H1 (cell line): Measurements from ENCODE around the gene ME1. TPM values are rescaled to one million over a fixed set of nuclear protein-coding genes. Genes with fewer than 3 reads are reported as not detected.

Experiments used
- CTCF ChIA-PET: fragments of 300-600 bp; sonication (Branson Sonifier 250); formaldehyde crosslinking; loops from one replicate; lab custom pipeline; 2021; ENCODE audit not compliant: partially characterized antibody; lab: Charles Lee
- POLR2A ChIA-PET: fragments of 300-600 bp; sonication (Branson Sonifier 250); formaldehyde crosslinking; loops from one replicate; lab custom pipeline; 2021; ENCODE audit warnings: inconsistent platforms; ENCODE audit not compliant: partially characterized antibody; lab: Charles Lee
- DNase-seq, 2 experiments: peaks; one replicate each; pipeline versions ENCODE4 v3.0.0 to v3.0.0-alpha.2; 2010 to 2022; ENCODE audit warnings: low spot score in 2 of 2, low read depth in 1 of 2, mixed read lengths in 1 of 2
- FAIRE-seq: peaks from 2 replicates; lab custom pipeline; 2011; peaks lifted over from hg19 to GRCh38; lab: Jason Lieb, UNC
- H2AFZ ChIP-seq: 2 replicates; pipeline ENCODE4 v1.8.1; 2012; ENCODE audit warnings: low read length, inconsistent platforms
- H2AK5ac ChIP-seq: 2 replicates; pipeline ENCODE4 v1.6.1; 2013; ENCODE audit warnings: low read depth, low read length
- H2BK120ac ChIP-seq: replicated peaks from 2 replicates; pipeline ENCODE3; 2013; ENCODE audit warnings: low read depth, low read length, inconsistent platforms
- H2BK12ac ChIP-seq: 2 replicates; pipeline ENCODE4 v1.6.1; 2013; ENCODE audit warnings: low read depth, low read length
- H2BK15ac ChIP-seq: 2 replicates; pipeline ENCODE4 v1.6.1; 2013; ENCODE audit warnings: low read length
- H2BK20ac ChIP-seq: 2 replicates; pipeline ENCODE4 v1.6.1; 2013; ENCODE audit warnings: low read length
- H2BK5ac ChIP-seq: 2 replicates; pipeline ENCODE4 v1.6.1; 2013; ENCODE audit warnings: low read depth, low read length
- H3K14ac ChIP-seq: 2 replicates; pipeline ENCODE4 v1.6.1; 2013; ENCODE audit warnings: inconsistent platforms; ENCODE audit not compliant: insufficient read length
- H3K18ac ChIP-seq: 2 replicates; pipeline ENCODE4 v1.6.1; 2013; ENCODE audit warnings: low read length; ENCODE audit errors: extremely low read depth
- H3K23ac ChIP-seq: 2 replicates; pipeline ENCODE4 v1.6.1; 2013; ENCODE audit warnings: inconsistent platforms; ENCODE audit not compliant: insufficient read length
- H3K23me2 ChIP-seq: 2 replicates; pipeline ENCODE4 v1.6.1; 2013; ENCODE audit warnings: low read depth, low read length
- H3K27ac ChIP-seq: 2 replicates; pipeline ENCODE4 v1.6.1; 2011; ENCODE audit warnings: low read depth, low read length, inconsistent platforms
- H3K27me3 ChIP-seq, 4 experiments: replicated peaks in 1 of 4; 1 replicate in 1 of 4; 2 replicates in 3 of 4; pipeline versions ENCODE4 v1.6.1 to v1.8.1; 2011 to 2013; ENCODE audit warnings: low read length in 3 of 4, mild to moderate bottlenecking in 3 of 4, inconsistent platforms in 2 of 4, mixed read lengths in 2 of 4, moderate library complexity in 1 of 4; ENCODE audit not compliant: control insufficient read depth in 3 of 4, insufficient read depth in 3 of 4; ENCODE audit errors: extremely low read depth in 1 of 4
- H3K36me3 ChIP-seq, 4 experiments: 2 replicates each; pipeline versions ENCODE4 v1.6.1 to v1.8.1; 2011 to 2013; ENCODE audit warnings: mild to moderate bottlenecking in 4 of 4, low read length in 3 of 4, moderate library complexity in 2 of 4, control low read depth in 1 of 4, inconsistent platforms in 1 of 4; ENCODE audit not compliant: insufficient read depth in 4 of 4, control insufficient read depth in 2 of 4
- H3K4ac ChIP-seq: replicated peaks from 2 replicates; pipeline ENCODE3; 2013; ENCODE audit warnings: low read length, low read depth, mixed read lengths, inconsistent platforms; ENCODE audit not compliant: insufficient read length
- H3K4me1 ChIP-seq, 4 experiments: replicated peaks in 1 of 4; 1 replicate in 1 of 4; 2 replicates in 3 of 4; pipeline versions ENCODE4 v1.6.1 to v1.8.1; 2011 to 2013; ENCODE audit warnings: low read length in 3 of 4, inconsistent platforms in 2 of 4, mixed read lengths in 1 of 4; ENCODE audit not compliant: insufficient read depth in 4 of 4, control insufficient read depth in 3 of 4
- H3K4me2 ChIP-seq, 2 experiments: 2 replicates each; pipeline versions ENCODE4 v1.6.1 to v1.8.1; 2011 to 2013; ENCODE audit warnings: low read depth in 2 of 2, low read length in 2 of 2, control low read depth in 1 of 2, inconsistent platforms in 1 of 2, mild to moderate bottlenecking in 1 of 2; ENCODE audit not compliant: insufficient read depth in 1 of 2
- H3K4me3 ChIP-seq, 4 experiments: fragments of 200-600, 300-600 bp in 1 of 4; sonication (generic), shearing (Covaris generic), sonication (Bioruptor Twin) in 1 of 4; 2 replicates each; pipeline versions ENCODE4 v1.5.1 to v1.8.1; 2011 to 2016; ENCODE audit warnings: low read length in 4 of 4, low read depth in 3 of 4, control low read depth in 2 of 4, inconsistent platforms in 2 of 4, mild to moderate bottlenecking in 2 of 4, mixed read lengths in 1 of 4, moderate library complexity in 1 of 4; ENCODE audit not compliant: insufficient read depth in 2 of 4; ENCODE audit errors: extremely low read depth in 1 of 4
- H3K56ac ChIP-seq: replicated peaks from 2 replicates; pipeline ENCODE3; 2013; ENCODE audit warnings: low read depth, mild to moderate bottlenecking, mixed read lengths, low read length, inconsistent platforms; ENCODE audit not compliant: insufficient read length
- H3K79me1 ChIP-seq: 2 replicates; pipeline ENCODE4 v1.6.1; 2013; ENCODE audit warnings: low read depth, low read length, control low read depth
- H3K79me2 ChIP-seq, 2 experiments: 2 replicates each; pipeline versions ENCODE4 v1.6.1 to v1.8.1; 2012 to 2013; ENCODE audit warnings: low read length in 2 of 2, mild to moderate bottlenecking in 2 of 2, inconsistent platforms in 1 of 2; ENCODE audit not compliant: insufficient read depth in 2 of 2, control insufficient read depth in 1 of 2
- H3K9ac ChIP-seq, 4 experiments: replicated peaks in 1 of 4; 1 replicate in 1 of 4; 2 replicates in 3 of 4; pipeline versions ENCODE4 v1.6.1 to v1.8.1; 2011 to 2013; ENCODE audit warnings: low read depth in 3 of 4, low read length in 3 of 4, control low read depth in 2 of 4, mild to moderate bottlenecking in 2 of 4, moderate library complexity in 2 of 4, inconsistent platforms in 1 of 4; ENCODE audit errors: extremely low read depth in 1 of 4
- H3K9me3 ChIP-seq, 2 experiments: 2 replicates each; pipeline versions ENCODE4 v1.6.1 to v1.8.1; 2012 to 2013; ENCODE audit warnings: mild to moderate bottlenecking in 2 of 2, moderate library complexity in 2 of 2, control low read depth in 1 of 2, inconsistent platforms in 1 of 2, low read depth in 1 of 2, low read length in 1 of 2, mixed read lengths in 1 of 2; ENCODE audit not compliant: insufficient read depth in 2 of 2
- H4K20me1 ChIP-seq, 2 experiments: replicated peaks in 1 of 2; 2 replicates each; pipeline versions ENCODE3 to v1.8.1; 2011 to 2013; ENCODE audit warnings: inconsistent platforms in 2 of 2, low read length in 2 of 2, mild to moderate bottlenecking in 1 of 2; ENCODE audit not compliant: insufficient read depth in 2 of 2, control insufficient read depth in 1 of 2
- H4K5ac ChIP-seq: 2 replicates; pipeline ENCODE4 v1.6.1; 2013; ENCODE audit warnings: low read length, low read depth, mixed read lengths, inconsistent platforms; ENCODE audit not compliant: insufficient read length
- H4K8ac ChIP-seq: 2 replicates; pipeline ENCODE4 v1.8.0; 2013; ENCODE audit warnings: mild to moderate bottlenecking, moderate library complexity, low read length, inconsistent platforms; ENCODE audit not compliant: insufficient read depth; ENCODE audit errors: extremely low read depth
- H4K91ac ChIP-seq: replicated peaks from 2 replicates; pipeline ENCODE3; 2013; ENCODE audit warnings: low read length, mixed read lengths, inconsistent platforms; ENCODE audit not compliant: insufficient read length
- BACH1 ChIP-seq: IDR thresholded peaks from 2 replicates; pipeline ENCODE4 v1.6.1; 2012; ENCODE audit warnings: low read length, improper control_type of control experiment
- CHD1 ChIP-seq: IDR thresholded peaks from 2 replicates; pipeline ENCODE4 v1.6.1; 2012; ENCODE audit warnings: low read depth, low read length, improper control_type of control experiment
- CTCF ChIP-seq, 3 experiments: IDR thresholded peaks; 1 replicate in 2 of 3; 2 replicates in 1 of 3; pipeline versions ENCODE4 v1.5.1 to v1.6.1; 2011; ENCODE audit warnings: low read length in 3 of 3, mild to moderate bottlenecking in 3 of 3, inconsistent platforms in 2 of 3, low read depth in 1 of 3, moderate library complexity in 1 of 3; ENCODE audit not compliant: insufficient read depth in 1 of 3; ENCODE audit errors: control extremely low read depth in 1 of 3
- E2F6 ChIP-seq: IDR thresholded peaks from 2 replicates; pipeline ENCODE4 v1.6.1; 2012; ENCODE audit warnings: inconsistent platforms
- EP300 ChIP-seq, 2 experiments: IDR thresholded peaks; 1 replicate in 1 of 2; 2 replicates in 1 of 2; pipeline ENCODE4 v1.6.1; 2011 to 2012; ENCODE audit warnings: low read depth in 2 of 2, low read length in 2 of 2, mild to moderate bottlenecking in 2 of 2, borderline replicate concordance in 1 of 2, inconsistent platforms in 1 of 2, moderate library complexity in 1 of 2
- EZH2 ChIP-seq: fragments of 200-600 bp; sonication (generic); IDR thresholded peaks from 2 replicates; pipeline ENCODE4 v1.7.1; 2012; ENCODE audit warnings: low read depth, mild to moderate bottlenecking, moderate library complexity, low read length, inconsistent platforms; ENCODE audit not compliant: severe bottlenecking
- PHF8 ChIP-seq: fragments of 200-600 bp; sonication (generic); conservative IDR thresholded peaks from 2 replicates; pipeline ENCODE4 v1.7.1; 2012; ENCODE audit warnings: low read depth, mild to moderate bottlenecking, inconsistent platforms, low read length, moderate library complexity
- SIN3A ChIP-seq, 2 experiments: IDR thresholded peaks in 1 of 2; conservative IDR thresholded peaks in 1 of 2; 2 replicates each; pipeline ENCODE4 v1.6.1; 2011 to 2012; ENCODE audit warnings: low read length in 2 of 2, improper control_type of control experiment in 1 of 2, low read depth in 1 of 2, mild to moderate bottlenecking in 1 of 2
- WGBS, 2 experiments: shearing (Covaris generic) in 1 of 2; methylation state at CpG; one replicate each; pipeline versions ENCODE4 v1.1.6 to v1.1.7; 2013 to 2015; ENCODE audit warnings: low lambda C conversion rate in 2 of 2, mixed read lengths in 2 of 2, inconsistent platforms in 1 of 2, low coverage in 1 of 2, missing lambda C conversion rate in 1 of 2; ENCODE audit not compliant: insufficient replicate concordance in 2 of 2, insufficient coverage in 1 of 2, insufficient read length in 1 of 2; ENCODE audit errors: extremely low coverage in 1 of 2, missing lambda C conversion rate in 1 of 2; 5-methylcytosine and 5-hydroxymethylcytosine counted together
- polyA plus RNA-seq, 7 experiments: library from polyadenylated mRNA; depleted of rRNA in 3 of 7; stranded (reverse) in 5 of 7; unstranded in 2 of 7; fragments of >200 nt in 5 of 7; fragments of 200-250 nt in 2 of 7; gene quantifications; 1 replicate in 5 of 7; 2 replicates in 1 of 7; 4 replicates in 1 of 7; pipeline versions ENCODE4 v1.2.1 to v1.2.3, GENCODE V29; 2011 to 2013; ENCODE audit warnings: missing spikeins in 2 of 7, mixed read lengths in 2 of 7
- total RNA-seq: library from RNA; stranded (reverse); fragmentation: NEBNext Ultra II Directional; extraction: Animal tissue kit (Norgen Biotek cat#: 25700); gene quantifications from 2 replicates; pipeline ENCODE4 v1.2.1, GENCODE V29; 2021

Gene ME1
- total and polyA plus RNA-seq, 2 of the 8 experiments (the other 6 are each of a cell fraction or from before 2014, with no cell fraction given) = 1.3 to 3.9 TPM

GRCh38 chr6:83168556-83168955, 262.3 kb downstream of the ME1 start:
- H3K36me3 ChIP-seq = peaks cover 9 to 79% (median 55%) of the 10 kb centered on the region in 4 experiments; a peak in 7 of 8 replicates
- H2BK5ac ChIP-seq = no peak overlapping the region
- H3K4me3 ChIP-seq = no peak overlapping the region
- H3K4me2 ChIP-seq = no peak overlapping the region
- H3K9me3 ChIP-seq = no peaks in the 10 kb centered on the region
- H4K5ac ChIP-seq = no peak overlapping the region
- no peak overlapping the region for H3K14ac ChIP-seq
- H3K23me2 ChIP-seq = no peaks in the 10 kb centered on the region
- WGBS, 2 experiments = 93% methylated on average over 1 of the region's 1 CpG; no CpG with 5 or more reads in 1 of the 2 experiments
- H4K8ac ChIP-seq = no peak overlapping the region
- H3K4me1 ChIP-seq = no peaks in the 10 kb centered on the region
- DNase-seq (no peak), FAIRE-seq (no peak)
- POLR2A ChIA-PET = interaction anchor here (0.7 to 1.1 kb wide), 2 partner anchors 51 to 158 kb away, joined by 3 read pairs; no protein-coding TSS in a partner anchor
- H2AFZ ChIP-seq = no peak overlapping the region
- H3K79me2 ChIP-seq = no peaks in the 10 kb centered on the region
- peaks cover 0 to 2% of the 10 kb centered on the region in 2 experiments for H4K20me1 ChIP-seq
- H3K18ac ChIP-seq = no peak overlapping the region
- no peak overlapping the region for H3K9ac ChIP-seq
- no peak overlapping the region for H4K91ac ChIP-seq
- H2BK120ac ChIP-seq = no peak overlapping the region
- no peak overlapping the region for H3K56ac ChIP-seq
- no peak overlapping the region for H3K27ac ChIP-seq
- H2BK12ac ChIP-seq = no peak overlapping the region
- no peak overlapping the region for H2BK20ac ChIP-seq
- H3K23ac ChIP-seq = no peak overlapping the region
- H3K4ac ChIP-seq = no peak overlapping the region
- no peak for TF ChIP-seq E2F6
- no peak for TF ChIP-seq EP300 (IDR thresholded peaks at IDR 0.05; ENCODE audit: borderline replicate concordance in 1 of 2, low read depth in 2 of 2, low read length in 2 of 2)
- TF ChIP-seq BACH1 = no peak
- TF ChIP-seq CHD1 = no peak
- TF ChIP-seq SIN3A (conservative IDR thresholded peaks at IDR 0.05 in 1 of 2, IDR thresholded peaks at IDR 0.05 in 1 of 2; ENCODE audit: low read depth in 1 of 2, low read length in 2 of 2) = no peak
- TF ChIP-seq CTCF (IDR thresholded peaks at IDR 0.05; ENCODE audit: control extremely low read depth in 1 of 3, insufficient read depth in 1 of 3, low read depth in 1 of 3, low read length in 3 of 3) = no peak
- no peak for TF ChIP-seq EZH2
- no peak for TF ChIP-seq PHF8
- CTCF ChIA-PET = interaction anchor here (1.4 to 1.7 kb wide), 2 partner anchors 11 to 27 kb away, joined by 3 to 5 read pairs; no protein-coding TSS in a partner anchor
- H2AK5ac ChIP-seq = no peak overlapping the region
- no peak overlapping the region for H2BK15ac ChIP-seq
- no peaks in the 10 kb centered on the region for H3K27me3 ChIP-seq
- no peaks in the 10 kb centered on the region; the same call in 1 of the 2 replicates for H3K79me1 ChIP-seq
